Parathyroid adenoma (tissue), 2 donors: Measurements from ENCODE around the gene BACE2.

ENCODE experiments used
- H2AFZ ChIP-seq: fragments of 300-600 bp; sonication (generic); one replicate; pipeline ENCODE4 v1.7.0; 2017; ENCODE audit warnings: antibody characterized with exemption, mild to moderate bottlenecking
- H3K27ac ChIP-seq: fragments of 300-600 bp; sonication (generic); one replicate; pipeline ENCODE4 v1.7.0; 2017
- H3K27me3 ChIP-seq: fragments of 300-600 bp; sonication (generic); one replicate; pipeline ENCODE4 v1.7.0; 2017; ENCODE audit warnings: low read length; ENCODE audit not compliant: control insufficient read depth, insufficient read depth
- H3K36me3 ChIP-seq: fragments of 300-600 bp; sonication (generic); one replicate; pipeline ENCODE4 v1.7.0; 2017; ENCODE audit warnings: low read length; ENCODE audit not compliant: control insufficient read depth, insufficient read depth
- H3K4me1 ChIP-seq: fragments of 300-600 bp; sonication (generic); one replicate; pipeline ENCODE4 v1.7.0; 2017; ENCODE audit warnings: control low read depth
- H3K4me2 ChIP-seq: fragments of 300-600 bp; sonication (generic); one replicate; pipeline ENCODE4 v1.7.0; 2017; ENCODE audit warnings: low read length
- H3K4me3 ChIP-seq: fragments of 300-600 bp; sonication (generic); one replicate; pipeline ENCODE4 v1.7.0; 2017; ENCODE audit warnings: low read depth, low read length
- H3K79me2 ChIP-seq: fragments of 300-600 bp; sonication (generic); one replicate; pipeline ENCODE4 v1.7.0; 2017; ENCODE audit warnings: control low read depth
- H3K9ac ChIP-seq: fragments of 300-600 bp; sonication (generic); one replicate; pipeline ENCODE4 v1.7.0; 2017; ENCODE audit warnings: mild to moderate bottlenecking
- H3K9me3 ChIP-seq: fragments of 300-600 bp; sonication (generic); one replicate; pipeline ENCODE4 v1.7.0; 2017; ENCODE audit warnings: low read length; ENCODE audit not compliant: control insufficient read depth
- CTCF ChIP-seq: fragments of 300-600 bp; sonication (generic); IDR thresholded peaks from one replicate; pipeline ENCODE4 v1.7.0; 2017; ENCODE audit warnings: antibody characterized with exemption, mild to moderate bottlenecking
- donor health status: primary hyperparathyroidism.

The BACE2 gene

GRCh38 chr21:41136286-41136685 lies 31.7 kb upstream of the BACE2 start:
- Histone ChIP-seq H3K4me3 (no peak overlapping the region), H3K4me1 (no peaks in the 10 kb centered on the region), H3K36me3 (no peaks in the 10 kb centered on the region), H3K79me2 (no peaks in the 10 kb centered on the region), H3K27ac (no peak overlapping the region), H3K9me3 (no peaks in the 10 kb centered on the region), H3K27me3 (no peaks in the 10 kb centered on the region), H3K9ac (no peak overlapping the region), H3K4me2 (no peak overlapping the region), H2AFZ (no peak overlapping the region)
- no peak for TF ChIP-seq CTCF

GRCh38 chr21:41137401-41137800 lies 30.6 kb upstream of the BACE2 start:
- no peaks in the 10 kb centered on the region for H3K27me3 ChIP-seq
- no peak overlapping the region for H3K9ac ChIP-seq
- no peaks in the 10 kb centered on the region for H3K4me1 ChIP-seq
- no peak overlapping the region for H3K4me3 ChIP-seq
- no peak for TF ChIP-seq CTCF
- no peaks in the 10 kb centered on the region for H3K79me2 ChIP-seq
- H2AFZ ChIP-seq: no peak overlapping the region
- no peak overlapping the region for H3K27ac ChIP-seq
- H3K9me3 ChIP-seq: no peaks in the 10 kb centered on the region
- H3K36me3 ChIP-seq: no peaks in the 10 kb centered on the region
- no peak overlapping the region for H3K4me2 ChIP-seq

- no peaks in the 10 kb centered on the region for H3K27me3 ChIP-seq
- no peak overlapping the region for H2AFZ ChIP-seq
These were observed 30.1 kb upstream of the BACE2 start for GRCh38 chr21:41137889-41138288.

GRCh38 chr21:41138711-41139110 lies 29.2 kb upstream of the BACE2 start:
- no peaks in the 10 kb centered on the region for H3K9me3 ChIP-seq
- no peak overlapping the region for H3K9ac ChIP-seq
- H3K79me2 ChIP-seq: no peaks in the 10 kb centered on the region
- H2AFZ ChIP-seq: no peak overlapping the region
- no peak overlapping the region for H3K4me2 ChIP-seq
- no peaks in the 10 kb centered on the region for H3K4me1 ChIP-seq
- H3K4me3 ChIP-seq: no peak overlapping the region
- TF ChIP-seq CTCF: no peak
- H3K27ac ChIP-seq: no peak overlapping the region
- H3K36me3 ChIP-seq: no peaks in the 10 kb centered on the region
- no peaks in the 10 kb centered on the region for H3K27me3 ChIP-seq

More at GRCh38 chr21:41137889-41138288, 30.1 kb upstream of the BACE2 start:
- H3K4me1 ChIP-seq: no peaks in the 10 kb centered on the region
- no peak overlapping the region for H3K9ac ChIP-seq
- no peaks in the 10 kb centered on the region for H3K36me3 ChIP-seq
- no peak for TF ChIP-seq CTCF
- H3K79me2 ChIP-seq: no peaks in the 10 kb centered on the region
- H3K4me3 ChIP-seq: no peak overlapping the region
- H3K4me2 ChIP-seq: no peak overlapping the region
- H3K27ac ChIP-seq: no peak overlapping the region
- H3K9me3 ChIP-seq: no peaks in the 10 kb centered on the region

- Histone ChIP-seq H3K79me2 (no peaks in the 10 kb centered on the region), H3K4me2 (no peak overlapping the region), H3K27me3 (no peaks in the 10 kb centered on the region), H3K4me1 (no peaks in the 10 kb centered on the region), H3K27ac (no peak overlapping the region), H3K9me3 (no peaks in the 10 kb centered on the region), H2AFZ (no peak overlapping the region), H3K9ac (no peak overlapping the region), H3K4me3 (no peak overlapping the region), H3K36me3 (no peaks in the 10 kb centered on the region)
- no peak for TF ChIP-seq CTCF
These were observed 28.7 kb upstream of the BACE2 start for GRCh38 chr21:41139275-41139674.
